ENCODE results near the gene MAN2A2. TPM values are rescaled to one million over a fixed set of nuclear protein-coding genes. Genes with fewer than 3 reads are reported as not detected.

Gene MAN2A2
- total RNA-seq, 4 donors from 2014 or later: 56.8 to 124 (median 92.4) TPM

GRCh38 chr15:90876046-90876445, 27.1 kb upstream of the MAN2A2 start:
- H3K4me3 ChIP-seq: no peak overlapping the region
- TF ChIP-seq CTCF (IDR thresholded peaks at IDR 0.05 in 4 of 5, conservative IDR thresholded peaks at IDR 0.05 in 1 of 5) (no peak), POLR2A (IDR thresholded peaks at IDR 0.05) (no peak)
- no peaks in the 10 kb centered on the region for H3K9me3 ChIP-seq
- in situ Hi-C loops (cut with MboI; ENCODE audit: low sequenced_read_pairs in 4 of 4): loop anchor here (25.0 kb wide), 3 partner anchors 164 to 564 kb away; partner anchors contain the start of gene BLM (in 2 of the 4)
- ATAC-seq (no peak), DNase-seq (no peak)
- peaks cover 22 to 23% of the 10 kb centered on the region in 2 donors for H3K4me1 ChIP-seq
- peaks cover 0 to 56% of the 10 kb centered on the region in 2 donors for H3K36me3 ChIP-seq
- no peak overlapping the region for H3K27ac ChIP-seq
- intact Hi-C loops (cut with DNase I; ENCODE audit: low total_unique reads): no loop called here
- no peaks in the 10 kb centered on the region for H3K27me3 ChIP-seq

GRCh38 chr15:90876512-90877170, 26.5 kb upstream of the MAN2A2 start:
- in situ Hi-C loops (cut with MboI; ENCODE audit: low sequenced_read_pairs in 4 of 4): loop anchor here (25.0 kb wide), 3 partner anchors 164 to 564 kb away; partner anchors contain the start of gene BLM (in 2 of the 4)
- DNase-seq: no peak

GRCh38 chr15:90877315-90877714, 25.8 kb upstream of the MAN2A2 start:
- Histone ChIP-seq H3K27me3 (no peaks in the 10 kb centered on the region), H3K27ac (no peak overlapping the region), H3K4me1 (peaks cover 22 to 23% of the 10 kb centered on the region in 2 donors), H3K4me3 (no peak overlapping the region), H3K9me3 (no peaks in the 10 kb centered on the region), H3K36me3 (peaks cover 0 to 68% of the 10 kb centered on the region in 2 donors)
- no peak for TF ChIP-seq CTCF (IDR thresholded peaks at IDR 0.05 in 4 of 5, conservative IDR thresholded peaks at IDR 0.05 in 1 of 5)
- TF ChIP-seq POLR2A (IDR thresholded peaks at IDR 0.05): no peak
- in situ Hi-C loops (cut with MboI; ENCODE audit: low sequenced_read_pairs in 4 of 4): loop anchor here (25.0 kb wide), 3 partner anchors 165 to 565 kb away; partner anchors contain the start of gene BLM (in 2 of the 4)
- intact Hi-C loops (cut with DNase I; ENCODE audit: low total_unique reads): no loop called here
- no peak for DNase-seq
- no peak for ATAC-seq

More at GRCh38 chr15:90876512-90877170, 26.5 kb upstream of the MAN2A2 start:
- no peak for ATAC-seq
- TF ChIP-seq POLR2A (IDR thresholded peaks at IDR 0.05) (no peak), CTCF (IDR thresholded peaks at IDR 0.05 in 4 of 5, conservative IDR thresholded peaks at IDR 0.05 in 1 of 5) (no peak)
- Histone ChIP-seq H3K27ac (no peak overlapping the region), H3K27me3 (no peaks in the 10 kb centered on the region), H3K4me1 (peaks cover 22 to 23% of the 10 kb centered on the region in 2 donors), H3K9me3 (no peaks in the 10 kb centered on the region), H3K4me3 (no peak overlapping the region), H3K36me3 (peaks cover 0 to 62% of the 10 kb centered on the region in 2 donors)
- intact Hi-C loops (cut with DNase I; ENCODE audit: low total_unique reads): no loop called here

- H3K9me3 ChIP-seq: no peaks in the 10 kb centered on the region
- DNase-seq (no peak), ATAC-seq (no peak)
- H3K27me3 ChIP-seq: no peaks in the 10 kb centered on the region
- H3K27ac ChIP-seq: no peak overlapping the region
- intact Hi-C loops (cut with DNase I; ENCODE audit: low total_unique reads): no loop called here
- peaks cover 16 to 17% of the 10 kb centered on the region in 2 donors for H3K4me1 ChIP-seq
- H3K36me3 ChIP-seq: peaks cover 0 to 71% of the 10 kb centered on the region in 2 donors
- no peak overlapping the region for H3K4me3 ChIP-seq
- in situ Hi-C loops (cut with MboI; ENCODE audit: low sequenced_read_pairs in 4 of 4): loop anchor here (25.0 kb wide), 3 partner anchors 166 to 566 kb away; partner anchors contain the start of gene BLM (in 2 of the 4)
- TF ChIP-seq POLR2A (IDR thresholded peaks at IDR 0.05) (no peak), CTCF (IDR thresholded peaks at IDR 0.05 in 4 of 5, conservative IDR thresholded peaks at IDR 0.05 in 1 of 5) (no peak)
These were observed 25.1 kb upstream of the MAN2A2 start for GRCh38 chr15:90877996-90878395.
